GM12873 (cell line): Measurements from ENCODE around the gene RASSF7.

Source experiments
- TF ChIP-seq, protein P1 (sequence below): IDR thresholded peaks from 2 replicates; pipeline ENCODE4 v1.5.1; 2012; ENCODE audit warnings: low read depth, mild to moderate bottlenecking, moderate library complexity, low read length, control low read depth; ENCODE audit not compliant: insufficient read depth; ENCODE audit errors: missing control alignments

Gene RASSF7

DNA sequence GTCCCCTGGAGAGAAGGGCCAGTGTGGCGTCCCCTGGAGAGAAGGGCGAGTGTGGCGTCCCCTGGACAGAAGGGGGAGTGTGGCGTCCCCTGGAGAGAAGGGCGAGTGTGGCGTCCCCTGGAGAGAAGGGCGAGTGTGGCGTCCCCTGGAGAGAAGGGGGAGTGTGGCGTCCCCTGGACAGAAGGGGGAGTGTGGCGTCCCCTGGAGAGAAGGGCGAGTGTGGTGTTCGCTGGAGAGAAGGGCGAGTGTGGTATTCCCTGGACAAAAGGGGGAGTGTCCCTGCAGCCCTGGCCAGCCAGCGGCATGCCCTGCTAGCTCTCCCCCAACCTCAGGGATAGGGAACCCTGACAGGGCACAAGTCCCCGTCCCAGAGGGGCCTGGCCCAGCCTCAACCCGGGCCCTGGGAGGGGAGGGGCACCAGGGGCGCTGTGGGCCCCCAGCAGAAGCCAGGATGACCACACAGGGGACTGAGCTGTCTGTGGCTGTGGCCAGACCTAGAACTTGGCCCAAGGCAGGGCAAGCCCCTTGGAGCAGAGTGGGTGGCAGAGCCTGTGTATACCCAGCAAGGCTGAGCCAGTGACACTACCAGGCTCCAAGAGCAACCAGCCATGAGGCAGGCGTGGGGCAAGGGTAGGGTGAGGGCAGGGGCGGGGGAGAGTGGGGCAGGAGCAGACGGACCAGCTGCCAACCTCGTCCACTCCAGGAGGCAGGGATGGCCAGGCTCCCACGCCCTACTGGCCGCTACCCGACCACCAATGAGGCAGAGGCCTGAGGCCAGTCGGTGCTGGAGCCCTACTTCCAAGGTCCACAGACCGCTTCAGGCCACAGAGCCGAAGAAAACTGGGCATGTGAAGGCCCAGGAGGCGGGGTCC is 29.6 kb upstream of the RASSF7 start:
- TF ChIP-seq, protein P1, sequence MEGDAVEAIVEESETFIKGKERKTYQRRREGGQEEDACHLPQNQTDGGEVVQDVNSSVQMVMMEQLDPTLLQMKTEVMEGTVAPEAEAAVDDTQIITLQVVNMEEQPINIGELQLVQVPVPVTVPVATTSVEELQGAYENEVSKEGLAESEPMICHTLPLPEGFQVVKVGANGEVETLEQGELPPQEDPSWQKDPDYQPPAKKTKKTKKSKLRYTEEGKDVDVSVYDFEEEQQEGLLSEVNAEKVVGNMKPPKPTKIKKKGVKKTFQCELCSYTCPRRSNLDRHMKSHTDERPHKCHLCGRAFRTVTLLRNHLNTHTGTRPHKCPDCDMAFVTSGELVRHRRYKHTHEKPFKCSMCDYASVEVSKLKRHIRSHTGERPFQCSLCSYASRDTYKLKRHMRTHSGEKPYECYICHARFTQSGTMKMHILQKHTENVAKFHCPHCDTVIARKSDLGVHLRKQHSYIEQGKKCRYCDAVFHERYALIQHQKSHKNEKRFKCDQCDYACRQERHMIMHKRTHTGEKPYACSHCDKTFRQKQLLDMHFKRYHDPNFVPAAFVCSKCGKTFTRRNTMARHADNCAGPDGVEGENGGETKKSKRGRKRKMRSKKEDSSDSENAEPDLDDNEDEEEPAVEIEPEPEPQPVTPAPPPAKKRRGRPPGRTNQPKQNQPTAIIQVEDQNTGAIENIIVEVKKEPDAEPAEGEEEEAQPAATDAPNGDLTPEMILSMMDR = no peak

DNA sequence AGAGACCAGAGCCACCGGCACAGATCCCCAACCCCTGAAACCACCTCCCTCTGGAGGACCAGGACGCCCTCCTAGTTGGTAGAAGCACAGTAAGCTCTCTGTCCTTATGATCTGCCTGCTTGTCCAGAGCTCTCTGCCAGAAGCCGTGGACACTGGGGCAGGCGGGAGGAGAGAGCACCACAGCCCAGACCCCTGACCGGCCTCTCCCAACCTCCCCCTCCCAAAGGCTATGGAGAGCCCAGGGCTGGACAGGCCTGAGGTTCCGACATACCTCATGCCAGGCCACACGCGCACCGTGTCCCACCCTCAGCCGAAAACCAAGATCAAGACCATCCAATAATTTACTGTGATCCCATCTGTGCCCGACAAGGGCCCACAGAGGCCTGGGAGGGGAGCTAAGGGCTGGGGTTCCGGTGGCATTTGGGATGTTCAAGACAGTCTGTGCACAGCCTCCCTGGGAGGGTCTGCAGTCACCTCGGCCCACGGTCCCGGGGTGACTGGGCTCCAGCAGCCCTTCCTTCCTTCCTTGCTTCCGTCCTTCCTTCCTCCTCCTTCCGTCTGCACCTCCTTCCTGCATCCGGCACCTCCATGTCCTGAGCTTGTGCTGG is 28.7 kb upstream of the RASSF7 start:
- TF ChIP-seq, protein P1 = no peak

DNA sequence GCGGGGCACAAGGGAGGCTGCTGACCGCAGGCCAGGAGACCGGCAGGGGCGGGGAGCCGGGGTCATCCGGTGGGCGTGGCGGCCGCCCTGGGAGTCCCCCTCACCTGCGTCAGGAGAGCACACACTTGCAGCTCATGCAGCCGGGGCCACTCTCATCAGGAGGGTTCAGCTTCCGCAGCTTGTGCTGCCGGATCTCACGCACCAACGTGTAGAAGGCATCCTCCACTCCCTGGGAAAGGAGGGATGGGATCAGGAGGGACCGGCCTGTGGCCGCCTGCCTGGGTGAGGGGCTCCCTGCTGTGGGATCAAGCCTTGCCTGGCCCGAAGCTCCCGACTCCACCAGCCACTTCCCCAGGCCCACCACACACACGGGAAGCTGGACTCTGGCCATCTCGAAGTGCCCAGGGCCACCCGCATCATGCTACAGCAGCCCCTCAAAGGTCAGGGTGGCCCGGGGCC is 28.2 kb upstream of the RASSF7 start:
- TF ChIP-seq, protein P1 = no peak

DNA sequence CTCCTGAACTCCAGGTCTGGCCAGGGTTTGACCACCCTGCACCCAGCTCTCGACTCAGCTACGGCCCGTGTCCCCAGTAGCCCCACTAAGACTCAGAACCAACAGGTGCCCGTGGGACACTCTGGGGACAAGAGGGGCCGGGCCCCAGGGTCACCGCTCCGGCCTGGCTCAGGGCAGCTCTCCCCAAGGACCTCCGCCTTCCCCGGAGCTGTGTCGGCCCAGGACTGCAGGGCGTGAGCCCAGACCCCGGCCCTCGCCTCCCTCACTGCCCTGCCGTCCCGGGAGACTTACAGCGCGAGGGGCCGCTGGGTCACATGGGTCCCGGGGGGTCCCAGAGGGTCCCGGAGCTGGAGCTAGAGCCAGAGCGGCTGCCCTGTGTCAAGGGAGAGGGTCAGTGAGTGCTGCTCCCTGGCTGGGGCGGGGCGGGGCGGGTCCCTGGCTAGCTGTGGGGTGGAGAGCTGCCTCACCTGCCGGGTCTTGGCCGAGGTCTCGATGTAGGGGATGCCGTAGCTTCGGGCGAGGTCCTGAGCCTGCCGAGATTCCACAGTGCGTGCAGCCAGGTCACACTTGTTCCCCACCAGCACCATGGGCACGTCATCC is 27.7 kb upstream of the RASSF7 start:
- TF ChIP-seq, protein P1 = no peak

DNA sequence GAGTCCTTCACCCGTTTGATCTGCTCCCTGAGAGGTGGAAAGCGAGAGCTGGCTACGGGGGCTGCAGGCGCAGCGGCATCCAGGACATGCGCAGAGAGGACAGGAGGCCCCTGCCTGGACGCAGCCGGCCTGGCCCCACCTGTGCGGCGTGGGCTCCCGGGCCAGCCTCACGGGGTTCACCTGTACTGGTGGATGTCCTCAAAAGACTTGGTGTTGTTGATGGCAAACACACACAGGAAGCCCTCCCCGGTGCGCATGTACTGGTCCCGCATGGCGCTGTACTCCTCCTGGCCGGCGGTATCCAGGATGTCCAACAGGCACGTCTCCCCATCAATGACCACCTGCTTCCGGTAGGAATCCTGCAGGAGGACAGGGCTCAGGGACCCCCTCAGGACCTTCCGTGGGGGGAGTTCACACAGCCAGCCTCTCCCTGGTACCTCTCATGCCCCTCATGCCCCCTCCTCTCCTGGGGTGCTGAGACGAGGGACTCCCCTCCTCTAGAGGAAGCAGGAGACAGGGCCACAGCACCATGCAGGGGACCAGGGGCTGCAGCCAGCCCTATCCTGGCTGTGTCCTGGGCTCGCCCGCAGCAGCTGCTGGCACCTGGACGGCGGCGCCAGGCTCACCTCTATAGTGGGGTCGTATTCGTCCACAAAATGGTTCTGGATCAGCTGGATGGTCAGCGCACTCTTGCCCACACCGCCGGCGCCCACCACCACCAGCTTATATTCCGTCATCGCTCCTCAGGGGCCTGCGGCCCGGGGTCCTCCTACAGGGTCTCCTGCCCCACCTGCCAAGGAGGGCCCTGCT is 27.0 kb upstream of the RASSF7 start:
- TF ChIP-seq, protein P1 = no peak

DNA sequence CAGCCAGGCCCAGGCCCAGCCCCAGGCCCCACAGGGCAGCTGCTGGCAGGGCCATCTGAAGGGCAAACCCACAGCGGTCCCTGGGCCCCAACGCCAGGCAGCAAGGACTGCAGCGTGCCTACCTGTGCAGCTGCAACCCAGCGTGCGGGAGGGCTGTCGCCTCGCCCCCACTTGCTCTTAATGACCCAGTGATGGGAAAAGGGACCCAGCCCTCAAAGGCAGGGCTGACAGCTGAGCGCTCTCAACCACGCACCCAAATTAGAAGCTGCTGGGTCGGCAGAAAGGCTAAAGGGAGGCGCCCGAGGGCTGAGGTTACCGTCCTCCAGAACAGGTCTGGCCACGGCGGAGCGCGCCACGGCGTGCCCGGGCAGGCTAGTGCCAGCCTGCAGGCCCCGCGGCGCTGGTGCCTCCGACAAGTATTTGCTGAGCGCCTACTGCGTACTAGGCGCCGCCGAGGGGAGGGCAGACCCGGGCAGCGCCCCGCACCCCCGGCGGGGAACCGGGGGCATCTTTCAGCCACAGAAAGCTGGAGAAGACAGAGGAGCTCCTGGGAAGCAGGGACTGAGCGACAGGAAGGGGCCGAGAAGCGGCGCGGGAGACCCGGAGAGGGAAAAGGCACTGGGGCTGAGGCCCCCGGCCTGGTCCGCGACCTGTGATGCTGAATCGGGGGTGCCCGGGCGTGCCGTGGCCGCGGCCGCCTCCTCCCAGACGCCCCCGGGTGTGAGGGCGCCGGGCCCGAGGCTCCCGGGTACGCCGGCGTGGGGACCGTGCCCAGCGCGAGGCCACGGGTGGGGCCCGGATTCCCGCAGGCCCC is 26.2 kb upstream of the RASSF7 start:
- TF ChIP-seq, protein P1 = no peak
